ENCODE results near the gene NCOR1.

The NCOR1 gene

GRCh38 chr17:16040710-16041251 is 174.6 kb downstream of the NCOR1 start:
- TF ChIP-seq ZFX (IDR thresholded peaks at IDR 0.05) = no peak
- TF ChIP-seq CTCF (conservative IDR thresholded peaks at IDR 0.05) = no peak
- no peak overlapping the region for H3K27ac ChIP-seq

GRCh38 chr17:16037636-16038035 is 177.7 kb downstream of the NCOR1 start:
- H3K27ac ChIP-seq = no peak overlapping the region
- TF ChIP-seq ZFX (IDR thresholded peaks at IDR 0.05) (no peak), CTCF (conservative IDR thresholded peaks at IDR 0.05) (no peak)

- no peak overlapping the region for H3K27ac ChIP-seq
- TF ChIP-seq CTCF (conservative IDR thresholded peaks at IDR 0.05) (no peak), ZFX (IDR thresholded peaks at IDR 0.05) (no peak)
Observed at GRCh38 chr17:16036261-16036660, 179.1 kb downstream of the NCOR1 start.

GRCh38 chr17:16033729-16034349 is 181.5 kb downstream of the NCOR1 start:
- H3K27ac ChIP-seq = no peak overlapping the region
- TF ChIP-seq CTCF (conservative IDR thresholded peaks at IDR 0.05) = no peak
- no peak for TF ChIP-seq ZFX (IDR thresholded peaks at IDR 0.05)

GRCh38 chr17:16027708-16028584 is 187.4 kb downstream of the NCOR1 start:
- TF ChIP-seq ZFX (IDR thresholded peaks at IDR 0.05) (no peak), CTCF (conservative IDR thresholded peaks at IDR 0.05) (no peak)
- no peak overlapping the region for H3K27ac ChIP-seq

- TF ChIP-seq CTCF (conservative IDR thresholded peaks at IDR 0.05) = no peak
- no peak for TF ChIP-seq ZFX (IDR thresholded peaks at IDR 0.05)
- no peak overlapping the region for H3K27ac ChIP-seq
Observed at GRCh38 chr17:16026895-16027294, 188.4 kb downstream of the NCOR1 start.

- TF ChIP-seq CTCF (conservative IDR thresholded peaks at IDR 0.05) (no peak), ZFX (IDR thresholded peaks at IDR 0.05) (no peak)
- H3K27ac ChIP-seq = no peak overlapping the region
Observed at GRCh38 chr17:16025202-16025601, 190.1 kb downstream of the NCOR1 start.

Measured in C4-2B (cell line).